ENCODE results near the gene TMEM174.
"Not testable (repeated sequence)": the region's sequence is repeated elsewhere in the genome, so short reads cannot be mapped to it uniquely, and the experiment has no call there.

The TMEM174 gene

GRCh38 chr5:73197637-73198257 lies 24.8 kb downstream of the TMEM174 start:
- DNase-seq: no peak

GRCh38 chr5:73198833-73199592 lies 26.0 kb downstream of the TMEM174 start:
- DNase-seq: no peak

DNA sequence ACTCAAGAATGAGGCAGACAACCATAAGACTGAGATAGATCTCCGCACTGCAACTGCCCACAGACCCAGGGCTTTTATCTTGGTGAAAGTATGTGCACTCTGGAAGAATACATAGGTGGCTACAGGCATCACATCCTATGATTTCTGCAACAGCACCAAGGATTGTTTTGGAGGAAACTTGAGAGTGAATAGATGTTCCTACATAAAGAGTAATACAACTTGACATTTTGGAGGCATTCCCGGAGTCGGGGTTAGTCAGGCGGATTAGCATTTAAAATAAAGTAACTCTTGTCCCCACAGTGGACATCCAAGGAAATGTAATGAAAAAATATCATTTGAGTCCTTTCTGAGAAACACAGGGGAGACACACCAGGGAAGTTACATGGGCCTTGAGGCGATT lies 26.7 kb downstream of the TMEM174 start:
- DNase-seq: no peak

- peak; percentile 68 for DNase-seq
Observed at GRCh38 chr5:73201547-73202513, 28.8 kb downstream of the TMEM174 start.

DNA sequence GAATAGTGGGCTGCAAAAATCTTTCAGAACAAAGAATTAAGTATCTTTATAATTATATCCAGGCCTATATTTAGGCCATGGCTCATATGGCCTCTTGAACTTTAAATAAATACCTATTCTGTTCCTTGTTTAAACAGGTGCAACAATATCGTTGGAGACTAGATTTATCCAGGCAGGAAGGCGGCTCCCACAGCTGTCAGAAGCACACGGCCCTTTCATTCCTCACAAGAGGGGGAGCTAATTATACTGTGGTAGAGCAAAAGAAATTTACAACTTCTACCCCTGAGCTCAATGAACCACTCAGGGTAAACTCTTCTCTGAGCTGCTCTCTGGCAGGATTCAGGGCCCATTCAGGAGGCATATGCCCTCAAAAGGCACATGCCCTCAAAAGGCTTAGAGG lies 31.3 kb downstream of the TMEM174 start:
- no peak for DNase-seq

DNA sequence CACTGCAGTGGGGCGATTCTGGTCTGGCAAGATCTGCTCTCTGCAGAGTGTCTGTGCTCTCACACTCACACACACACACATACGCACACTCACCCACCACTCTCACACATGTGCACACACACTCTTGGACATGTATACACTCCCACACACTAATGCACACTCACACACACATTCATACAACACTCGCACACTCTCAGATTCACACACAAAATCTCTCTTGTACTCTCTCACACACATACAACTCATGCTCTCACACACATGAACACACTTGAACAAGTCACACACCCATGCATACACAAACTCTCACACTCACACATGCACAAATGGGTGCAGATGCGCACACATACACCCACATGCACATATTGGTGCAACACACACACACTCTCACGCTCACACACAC lies 31.7 kb downstream of the TMEM174 start:
- no peak for DNase-seq

DNA sequence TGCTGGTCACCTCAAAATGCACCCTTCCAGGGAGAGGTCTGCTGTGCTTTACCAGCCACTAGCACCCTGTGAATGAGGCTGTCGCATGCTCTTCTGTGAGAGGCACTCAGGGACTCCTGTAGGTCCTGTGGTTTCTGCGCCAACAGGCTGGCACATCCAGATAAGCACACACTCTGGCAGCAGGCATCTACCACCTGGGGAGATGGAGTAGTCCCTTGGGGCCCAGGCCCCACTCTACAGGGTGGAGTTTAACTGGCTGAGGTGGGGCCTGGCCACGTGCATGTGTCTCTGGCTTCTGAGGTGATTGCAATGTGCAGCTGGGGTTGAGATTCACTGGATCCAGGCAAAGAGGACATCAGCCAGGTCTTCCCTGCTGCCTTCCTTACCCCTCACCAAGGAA lies 32.3 kb downstream of the TMEM174 start:
- DNase-seq: no peak

DNA sequence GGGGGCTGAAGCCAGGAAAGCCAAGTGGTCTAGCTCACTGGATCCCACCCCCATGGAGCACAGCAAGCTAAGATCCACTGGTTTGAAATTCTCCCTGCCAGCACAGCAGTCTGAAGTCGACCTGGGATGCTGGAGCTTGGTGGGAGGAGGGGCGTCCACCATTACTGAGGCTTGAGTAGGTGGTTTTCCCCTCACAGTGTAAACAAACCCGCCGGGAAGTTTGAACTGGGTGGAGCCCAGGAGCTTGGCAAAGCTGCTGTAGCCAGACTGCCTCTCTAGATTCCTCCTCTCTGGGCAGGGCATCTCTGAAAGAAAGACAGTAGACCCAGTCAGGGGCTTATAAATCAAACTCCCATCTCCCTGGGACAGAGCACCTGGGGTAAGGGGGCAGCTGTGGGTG lies 34.2 kb downstream of the TMEM174 start:
- DNase-seq: not testable (repeated sequence)

- DNase-seq: not testable (repeated sequence)
Observed at GRCh38 chr5:73209075-73209474, 36.1 kb downstream of the TMEM174 start.

GRCh38 chr5:73212693-73213092 lies 39.7 kb downstream of the TMEM174 start:
- DNase-seq: not testable (repeated sequence)

DNA sequence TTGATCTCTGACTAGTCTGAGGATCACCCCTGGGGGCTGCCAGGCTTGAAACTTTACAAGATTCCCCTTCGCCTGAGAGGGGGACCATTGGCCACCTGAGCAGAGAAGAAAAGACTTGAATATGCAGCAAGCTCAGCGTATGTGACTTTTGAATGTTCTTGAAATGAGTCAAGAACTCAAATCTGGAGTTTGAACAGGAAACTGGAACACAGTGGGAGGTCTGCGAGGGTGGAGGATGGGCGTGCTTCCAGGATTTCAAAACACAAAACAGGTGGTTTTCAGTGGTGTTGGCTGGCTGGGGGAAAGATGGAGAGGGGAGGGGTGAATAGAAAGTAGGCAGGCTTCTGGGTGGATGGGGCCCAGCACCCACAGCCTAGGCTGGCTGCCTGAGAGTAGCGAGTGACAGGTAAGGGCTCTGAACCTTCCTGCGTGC lies 40.6 kb downstream of the TMEM174 start:
- DNase-seq: peak; percentile 83

GRCh38 chr5:73214306-73214705 lies 41.3 kb downstream of the TMEM174 start:
- DNase-seq: no peak

- DNase-seq: no peak
Observed at GRCh38 chr5:73214996-73215395, 42.0 kb downstream of the TMEM174 start.

- no peak for DNase-seq
Observed at GRCh38 chr5:73215531-73215890, 42.5 kb downstream of the TMEM174 start.

DNA sequence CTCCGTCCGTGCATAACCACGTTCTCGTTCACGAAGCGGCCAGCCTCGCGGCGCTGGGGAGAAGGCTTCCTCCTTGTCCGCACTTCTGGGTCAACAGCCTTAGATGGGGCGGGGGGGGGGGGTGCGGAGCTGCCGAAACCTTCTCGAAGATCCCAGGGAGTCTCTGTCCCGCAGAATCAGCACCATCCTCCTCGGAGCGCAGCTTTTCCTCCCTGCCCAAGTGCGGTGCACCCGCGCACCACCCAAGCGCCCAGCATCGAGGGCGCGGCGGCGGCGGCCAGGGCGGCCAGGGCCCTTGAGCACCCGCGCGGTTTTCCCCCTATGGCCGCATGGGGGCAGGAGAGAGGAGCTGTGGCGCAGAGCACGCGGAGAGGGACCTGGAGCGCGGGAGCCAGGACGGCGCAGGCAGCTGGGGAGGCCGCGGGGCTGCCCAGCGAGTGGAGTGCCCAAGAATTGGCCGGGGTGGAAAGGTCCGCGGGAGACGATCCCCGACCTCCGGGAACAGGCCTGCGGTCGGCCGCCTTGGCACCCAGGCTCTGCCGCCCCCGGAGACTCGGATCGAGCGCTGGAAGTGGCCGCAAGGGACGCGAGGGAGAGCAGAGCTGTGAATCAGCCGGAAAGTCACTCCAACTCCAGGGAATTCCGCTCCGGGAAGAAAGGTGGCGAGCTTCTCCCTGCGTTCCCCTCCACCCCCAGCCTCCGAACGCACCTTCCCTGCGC lies 43.1 kb downstream of the TMEM174 start:
- peak; percentile 88 for DNase-seq

- DNase-seq: peak; percentile 62
Observed at GRCh38 chr5:73218552-73219171, 45.7 kb downstream of the TMEM174 start.

GRCh38 chr5:73219336-73219735 lies 46.3 kb downstream of the TMEM174 start:
- not testable (repeated sequence) for DNase-seq

- DNase-seq: no peak
Observed at GRCh38 chr5:73221161-73221560, 48.2 kb downstream of the TMEM174 start.

DNA sequence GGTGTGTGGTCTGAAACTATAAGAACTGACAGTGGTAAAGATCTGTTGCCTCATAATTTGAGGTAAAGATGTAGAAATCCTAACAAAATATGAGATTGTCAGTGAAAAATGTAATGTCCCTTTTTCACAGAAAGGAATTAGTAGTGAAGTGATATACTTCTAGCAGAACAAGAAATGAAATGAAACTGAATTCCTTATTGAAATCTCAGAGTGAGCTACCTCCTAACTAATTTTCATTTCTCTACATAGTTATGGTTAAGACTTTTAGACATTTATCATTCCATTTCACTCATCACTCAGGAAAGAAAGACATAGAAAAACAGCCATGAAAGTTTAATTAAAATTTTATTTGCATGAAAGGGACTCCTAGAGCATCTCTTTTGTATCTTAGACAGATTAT lies 48.7 kb downstream of the TMEM174 start:
- no peak for DNase-seq

DNA sequence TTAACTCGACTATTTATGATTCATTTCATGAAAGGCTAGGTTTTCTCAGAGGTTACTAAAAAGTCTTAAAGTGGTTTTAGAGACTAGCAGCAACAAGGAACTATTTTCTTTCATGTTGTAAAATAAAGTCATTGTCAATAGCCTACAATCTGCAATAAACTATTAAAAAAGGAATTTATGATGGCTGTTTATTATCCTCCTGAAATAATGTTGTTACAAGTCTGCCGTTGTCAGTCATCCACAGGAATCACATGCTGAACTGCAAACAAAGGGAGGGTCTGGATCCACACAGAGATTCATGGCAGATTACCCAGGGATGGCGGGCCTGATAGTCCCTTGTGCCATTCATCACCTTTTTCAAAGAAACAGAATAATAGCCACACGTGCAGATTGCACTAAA lies 49.2 kb downstream of the TMEM174 start:
- DNase-seq: no peak
